Progenitor cell of endocrine pancreas (in vitro differentiated cells): Measurements from ENCODE around the gene WAC. TPM values are rescaled to one million over a fixed set of nuclear protein-coding genes. Genes with fewer than 3 reads are reported as not detected.
"Not testable (repeated sequence)": the region's sequence is repeated elsewhere in the genome, so short reads cannot be mapped to it uniquely, and the experiment has no call there.

Experiments
- DNase-seq: peaks from one replicate; pipeline ENCODE4 v3.0.0; 2021; ENCODE audit warnings: low spot score; ENCODE audit not compliant: unreplicated experiment
- H3K27ac Mint-ChIP-seq: 2 replicates; pipeline ENCODE4 v1.8.0; 2021; ENCODE audit warnings: mild to moderate bottlenecking, moderate library complexity, mixed read lengths
- H3K27me3 Mint-ChIP-seq: 2 replicates; pipeline ENCODE4 v1.8.0; 2021; ENCODE audit warnings: mixed read lengths
- H3K36me3 Mint-ChIP-seq: 2 replicates; pipeline ENCODE4 v1.8.0; 2022; ENCODE audit warnings: mixed read lengths; ENCODE audit not compliant: insufficient read depth
- H3K4me1 Mint-ChIP-seq: 2 replicates; pipeline ENCODE4 v1.8.0; 2021; ENCODE audit warnings: low read depth, mixed read lengths
- H3K4me3 Mint-ChIP-seq: 2 replicates; pipeline ENCODE4 v1.8.0; 2021; ENCODE audit warnings: low read depth, mild to moderate bottlenecking, moderate library complexity, mixed read lengths
- H3K9me3 Mint-ChIP-seq: 2 replicates; pipeline ENCODE4 v1.8.0; 2021; ENCODE audit warnings: low read depth, mixed read lengths
- CTCF ChIP-seq: fragments of 200-600 bp; sonication (generic); IDR thresholded peaks from one replicate; pipeline ENCODE4 v1.5.0; 2021; ENCODE audit warnings: antibody characterized with exemption, mild to moderate bottlenecking; ENCODE audit not compliant: unreplicated experiment
- total RNA-seq: library from RNA; stranded (reverse); gene quantifications from 2 replicates; pipeline ENCODE4 v1.2.1, GENCODE V29; 2021

Gene WAC
- total RNA-seq, 1 donor from 2014 or later: 140 TPM

GRCh38 chr10:28505359-28505959, 27.5 kb upstream of the WAC start:
- Mint-ChIP-seq H3K27ac (no peak overlapping the region), H3K27me3 (no peaks in the 10 kb centered on the region)

GRCh38 chr10:28508304-28508925, 24.5 kb upstream of the WAC start:
- Mint-ChIP-seq H3K27me3 (no peaks in the 10 kb centered on the region), H3K9me3 (no peaks in the 10 kb centered on the region), H3K27ac (no peak overlapping the region), H3K36me3 (no peaks in the 10 kb centered on the region), H3K4me3 (no peak overlapping the region), H3K4me1 (peaks cover 8% of the 10 kb centered on the region)
- no peak for DNase-seq
- TF ChIP-seq CTCF: no peak

More at GRCh38 chr10:28505359-28505959, 27.5 kb upstream of the WAC start:
- no peak for TF ChIP-seq CTCF
- H3K9me3 Mint-ChIP-seq: no peaks in the 10 kb centered on the region
- no peak for DNase-seq
- H3K4me1 Mint-ChIP-seq: peaks cover 12% of the 10 kb centered on the region
- no peaks in the 10 kb centered on the region for H3K36me3 Mint-ChIP-seq
- H3K4me3 Mint-ChIP-seq: no peak overlapping the region

DNA sequence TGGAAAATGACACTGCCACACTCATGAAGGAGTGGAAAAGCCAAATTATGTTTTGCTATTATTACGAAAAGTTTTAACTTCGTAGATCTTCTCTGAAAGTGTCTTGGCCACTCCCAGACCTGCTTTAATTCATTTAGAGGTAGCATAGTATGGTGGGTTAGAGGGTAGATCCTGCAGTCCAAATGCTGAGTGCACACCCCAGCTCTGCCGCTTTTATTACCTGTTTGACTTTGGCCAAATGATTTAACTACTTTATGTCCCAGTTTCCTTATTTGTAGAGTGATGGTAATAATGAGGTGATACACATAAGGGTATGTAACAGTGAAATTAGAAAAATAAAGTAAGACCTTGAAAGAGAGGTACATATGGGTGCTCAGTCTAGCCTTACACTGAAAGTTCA, 23.6 kb upstream of the WAC start:
- no peak for DNase-seq
- no peak for TF ChIP-seq CTCF
- Mint-ChIP-seq H3K36me3 (no peaks in the 10 kb centered on the region), H3K27ac (no peak overlapping the region), H3K27me3 (no peaks in the 10 kb centered on the region), H3K9me3 (no peaks in the 10 kb centered on the region), H3K4me1 (peaks cover 10% of the 10 kb centered on the region), H3K4me3 (no peak overlapping the region)

DNA sequence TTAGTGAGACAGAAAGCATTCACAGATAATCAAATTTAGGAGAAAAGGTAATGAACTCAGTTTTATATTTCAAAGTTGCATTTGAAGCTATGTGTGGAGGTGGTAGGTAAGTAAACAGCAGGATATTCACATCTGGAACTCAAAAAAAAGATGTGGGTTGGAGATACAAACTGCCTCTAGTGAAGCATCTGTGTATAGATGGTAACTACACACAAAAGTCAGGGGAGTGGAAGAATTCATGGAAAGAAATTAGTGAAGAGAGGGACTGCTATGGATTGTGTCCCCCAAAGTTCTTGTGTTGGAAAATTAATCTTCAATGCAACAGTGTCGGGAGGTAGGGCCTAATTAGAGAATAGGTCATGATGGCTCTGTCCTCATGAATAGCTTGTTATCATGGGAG, 18.3 kb upstream of the WAC start:
- Mint-ChIP-seq H3K4me3 (no peak overlapping the region), H3K4me1 (peaks cover 6% of the 10 kb centered on the region), H3K27me3 (no peaks in the 10 kb centered on the region), H3K9me3 (no peaks in the 10 kb centered on the region), H3K36me3 (no peaks in the 10 kb centered on the region), H3K27ac (no peak overlapping the region)
- no peak for DNase-seq
- no peak for TF ChIP-seq CTCF

DNA sequence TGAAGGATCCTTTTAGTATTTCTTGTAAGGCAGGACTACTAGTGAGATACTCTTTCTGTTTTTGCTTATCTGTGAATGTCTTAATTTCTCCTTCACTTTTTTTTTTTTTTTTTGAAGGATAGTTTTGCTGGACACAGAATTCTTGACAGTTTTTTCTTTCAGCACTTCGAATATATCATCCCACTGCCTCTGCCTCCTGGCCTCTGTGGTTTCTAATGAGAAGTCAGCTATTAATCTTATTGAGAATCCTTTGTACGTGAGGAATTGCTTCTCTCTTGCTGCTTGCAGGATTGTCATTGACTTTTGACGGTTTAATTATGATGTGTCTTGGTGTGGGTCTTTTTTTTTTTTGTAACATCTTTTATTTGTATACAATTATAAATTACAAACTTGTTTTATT, 12.6 kb upstream of the WAC start:
- Mint-ChIP-seq H3K36me3 (peaks cover 30% of the 10 kb centered on the region), H3K4me3 (no peak overlapping the region), H3K4me1 (peaks cover 2% of the 10 kb centered on the region), H3K27me3 (no peaks in the 10 kb centered on the region), H3K27ac (no peak overlapping the region), H3K9me3 (peaks cover 21% of the 10 kb centered on the region)
- no peak for TF ChIP-seq CTCF
- no peak for DNase-seq

DNA sequence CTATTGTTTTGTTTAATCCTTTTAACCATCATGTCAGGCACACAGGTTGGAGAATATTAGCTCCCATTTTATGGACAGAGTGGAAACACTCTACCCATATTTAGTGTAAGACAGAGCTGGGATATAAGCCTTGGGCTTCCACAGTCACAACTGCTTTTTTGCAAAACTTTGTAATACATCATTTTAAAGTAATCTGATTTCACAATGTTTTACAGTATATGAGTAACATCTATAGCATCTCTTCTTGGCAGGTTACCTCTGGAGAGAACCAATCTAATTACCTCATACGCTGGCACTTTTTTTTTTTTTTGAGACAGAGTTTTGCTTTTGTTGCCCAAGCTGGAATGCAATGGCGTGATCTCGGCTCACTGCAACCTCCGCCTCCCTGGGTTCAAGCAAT, 12.1 kb upstream of the WAC start:
- not testable (repeated sequence) for H3K4me1 Mint-ChIP-seq, H3K4me3 Mint-ChIP-seq, H3K27ac Mint-ChIP-seq, DNase-seq, H3K27me3 Mint-ChIP-seq
- Mint-ChIP-seq H3K36me3 (peaks cover 33% of the 10 kb centered on the region), H3K9me3 (peaks cover 21% of the 10 kb centered on the region)

DNA sequence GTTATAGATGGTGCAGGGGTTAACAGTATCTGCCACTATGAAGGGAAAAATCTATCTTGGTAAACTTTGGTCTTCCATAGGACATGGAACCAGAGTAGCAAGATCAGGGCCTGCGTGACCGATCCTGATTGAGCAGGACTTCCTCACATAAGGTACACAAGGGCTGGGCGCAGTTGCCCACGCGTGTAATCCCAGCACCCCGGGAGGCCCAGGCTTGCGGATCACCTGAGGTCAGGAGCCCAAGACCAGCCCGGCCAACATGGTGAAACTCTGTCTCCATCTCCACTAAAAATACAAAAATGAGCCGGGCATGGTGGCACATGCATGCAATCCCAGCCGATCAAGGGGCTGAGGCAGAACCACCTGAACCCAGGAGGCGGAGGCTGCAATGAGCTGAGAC, 11.0 kb upstream of the WAC start:
- H3K36me3 Mint-ChIP-seq: peaks cover 40% of the 10 kb centered on the region

More for the DNA sequence above, 11.0 kb upstream of the WAC start:
- H3K4me1 Mint-ChIP-seq, DNase-seq, H3K27ac Mint-ChIP-seq, H3K27me3 Mint-ChIP-seq, H3K4me3 Mint-ChIP-seq: not testable (repeated sequence)
- peaks cover 21% of the 10 kb centered on the region for H3K9me3 Mint-ChIP-seq
